ENCODE results near the gene GREB1. TPM values are rescaled to one million over a fixed set of nuclear protein-coding genes. Genes with fewer than 3 reads are reported as not detected.

The GREB1 gene
- total RNA-seq, 1 experiment from 2014 or later = 16.5 TPM

- no CpG with 5 or more reads among the region's 9 CpGs for WGBS (ENCODE audit: extremely low coverage, insufficient read length, low lambda C conversion rate)
- Histone ChIP-seq H3K27me3 (ENCODE audit: insufficient read depth, low read length) (no peaks in the 10 kb centered on the region), H3K9me3 (ENCODE audit: control insufficient read depth, low read depth, low read length) (no peaks in the 10 kb centered on the region), H4K5ac (ENCODE audit: insufficient read length, low read depth, low read length) (no peak overlapping the region), H2BK5ac (ENCODE audit: insufficient read length, low read length) (no peak overlapping the region), H3K4me1 (ENCODE audit: insufficient read depth, low read length) (no peaks in the 10 kb centered on the region), H3K23me2 (ENCODE audit: insufficient read length, low read depth, low read length, poor library complexity, severe bottlenecking) (no peaks in the 10 kb centered on the region), H3K23ac (ENCODE audit: insufficient read length, low read depth, low read length) (no peak overlapping the region), H3K79me1 (ENCODE audit: insufficient read depth, low read depth, low read length, poor library complexity, severe bottlenecking) (no peaks in the 10 kb centered on the region), H2AK5ac (ENCODE audit: insufficient read length, low read length) (no peak overlapping the region), H3K56ac (ENCODE audit: insufficient read length, low read depth, low read length) (no peak overlapping the region), H2BK20ac (ENCODE audit: low read depth, low read length, poor library complexity, severe bottlenecking) (no peak overlapping the region), H3K4ac (ENCODE audit: low read depth, low read length) (no peak overlapping the region), H4K91ac (ENCODE audit: insufficient read length, low read depth, low read length) (no peak overlapping the region), H4K8ac (replicated peaks; ENCODE audit: insufficient read length, low read depth, low read length) (no peak overlapping the region), H2AFZ (ENCODE audit: low read length) (no peak overlapping the region), H3K27ac (ENCODE audit: insufficient read length, low read depth, low read length) (no peak overlapping the region), H3K14ac (ENCODE audit: insufficient read depth, low read length) (no peak overlapping the region), H2BK120ac (ENCODE audit: low read depth, low read length, poor library complexity, severe bottlenecking) (no peak overlapping the region), H3K9ac (ENCODE audit: extremely low read depth, insufficient read length, low read length) (no peak overlapping the region), H2BK12ac (ENCODE audit: insufficient read length, low read depth, low read length) (no peak overlapping the region), H3K79me2 (ENCODE audit: insufficient read depth, low read length) (no peaks in the 10 kb centered on the region), H2BK15ac (ENCODE audit: low read depth, low read length) (no peak overlapping the region), H4K20me1 (ENCODE audit: control insufficient read depth, insufficient read depth, insufficient read length) (no peaks in the 10 kb centered on the region), H3K4me2 (ENCODE audit: insufficient read depth, insufficient read length, low read length) (no peak overlapping the region), H3T11ph (ENCODE audit: low read length) (no peak overlapping the region), H3K18ac (ENCODE audit: insufficient read length, low read depth, low read length) (no peak overlapping the region)
- Mint-ChIP-seq H3K4me3 (no peak overlapping the region), H3K27me3 (ENCODE audit: low read depth) (no peaks in the 10 kb centered on the region; the same call in 1 of the 2 replicates), H3K9me3 (peaks cover 0 to 4% of the 10 kb centered on the region in 2 experiments; a peak in 1 of 5 replicates), H3K27ac (peak overlapping the region in 1 of 3 experiments; percentile 59; a peak in 2 of 7 replicates), H3K4me1 (peaks cover 0 to 3% of the 10 kb centered on the region in 2 experiments; a peak in 1 of 4 replicates), H3K36me3 (ENCODE audit: insufficient read depth in 1 of 3, low read depth in 3 of 3) (peaks cover 50 to 56% (median 55%) of the 10 kb centered on the region in 3 experiments)
- no peak for DNase-seq
- TF ChIP-seq, protein P1, sequence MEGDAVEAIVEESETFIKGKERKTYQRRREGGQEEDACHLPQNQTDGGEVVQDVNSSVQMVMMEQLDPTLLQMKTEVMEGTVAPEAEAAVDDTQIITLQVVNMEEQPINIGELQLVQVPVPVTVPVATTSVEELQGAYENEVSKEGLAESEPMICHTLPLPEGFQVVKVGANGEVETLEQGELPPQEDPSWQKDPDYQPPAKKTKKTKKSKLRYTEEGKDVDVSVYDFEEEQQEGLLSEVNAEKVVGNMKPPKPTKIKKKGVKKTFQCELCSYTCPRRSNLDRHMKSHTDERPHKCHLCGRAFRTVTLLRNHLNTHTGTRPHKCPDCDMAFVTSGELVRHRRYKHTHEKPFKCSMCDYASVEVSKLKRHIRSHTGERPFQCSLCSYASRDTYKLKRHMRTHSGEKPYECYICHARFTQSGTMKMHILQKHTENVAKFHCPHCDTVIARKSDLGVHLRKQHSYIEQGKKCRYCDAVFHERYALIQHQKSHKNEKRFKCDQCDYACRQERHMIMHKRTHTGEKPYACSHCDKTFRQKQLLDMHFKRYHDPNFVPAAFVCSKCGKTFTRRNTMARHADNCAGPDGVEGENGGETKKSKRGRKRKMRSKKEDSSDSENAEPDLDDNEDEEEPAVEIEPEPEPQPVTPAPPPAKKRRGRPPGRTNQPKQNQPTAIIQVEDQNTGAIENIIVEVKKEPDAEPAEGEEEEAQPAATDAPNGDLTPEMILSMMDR (conservative IDR thresholded peaks at IDR 0.05) = no peak
Measured at GRCh38 chr2:11628675-11629074, 94.8 kb downstream of the GREB1 start.
